NCI-H1694 (cell line): ENCODE measurements around the gene PHF13.
A peak's percentile ranks its signal among the peaks of the same experiment; 100 is the strongest.
"Not testable (repeated sequence)": the region's sequence is repeated elsewhere in the genome, so short reads cannot be mapped to it uniquely, and the experiment has no call there.

ENCODE experiments used
- DNase-seq: peaks from one replicate; lab custom pipeline; 2025; lab: John Stamatoyannopoulos, UW

Gene PHF13

DNA sequence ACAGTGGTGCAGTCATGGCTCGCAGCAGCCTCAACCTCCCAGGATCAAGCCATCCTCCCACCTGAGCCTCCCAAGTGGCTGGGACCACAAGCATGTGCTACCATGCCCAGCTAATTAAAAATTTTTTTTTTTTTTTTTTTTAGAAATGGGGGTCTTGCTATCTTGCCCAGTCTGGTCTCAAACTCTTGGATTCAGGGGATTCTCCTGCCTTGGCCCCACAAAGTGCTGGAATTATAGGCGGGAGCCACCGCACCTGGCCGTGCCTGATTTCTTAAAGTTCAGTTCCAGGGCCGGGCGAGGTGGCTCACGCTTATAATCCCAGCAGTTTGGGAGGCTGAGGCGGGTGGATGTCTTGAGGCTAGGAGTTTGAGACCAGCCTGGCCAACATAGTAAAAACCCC lies 17.5 kb downstream of the PHF13 start:
- no peak for DNase-seq

DNA sequence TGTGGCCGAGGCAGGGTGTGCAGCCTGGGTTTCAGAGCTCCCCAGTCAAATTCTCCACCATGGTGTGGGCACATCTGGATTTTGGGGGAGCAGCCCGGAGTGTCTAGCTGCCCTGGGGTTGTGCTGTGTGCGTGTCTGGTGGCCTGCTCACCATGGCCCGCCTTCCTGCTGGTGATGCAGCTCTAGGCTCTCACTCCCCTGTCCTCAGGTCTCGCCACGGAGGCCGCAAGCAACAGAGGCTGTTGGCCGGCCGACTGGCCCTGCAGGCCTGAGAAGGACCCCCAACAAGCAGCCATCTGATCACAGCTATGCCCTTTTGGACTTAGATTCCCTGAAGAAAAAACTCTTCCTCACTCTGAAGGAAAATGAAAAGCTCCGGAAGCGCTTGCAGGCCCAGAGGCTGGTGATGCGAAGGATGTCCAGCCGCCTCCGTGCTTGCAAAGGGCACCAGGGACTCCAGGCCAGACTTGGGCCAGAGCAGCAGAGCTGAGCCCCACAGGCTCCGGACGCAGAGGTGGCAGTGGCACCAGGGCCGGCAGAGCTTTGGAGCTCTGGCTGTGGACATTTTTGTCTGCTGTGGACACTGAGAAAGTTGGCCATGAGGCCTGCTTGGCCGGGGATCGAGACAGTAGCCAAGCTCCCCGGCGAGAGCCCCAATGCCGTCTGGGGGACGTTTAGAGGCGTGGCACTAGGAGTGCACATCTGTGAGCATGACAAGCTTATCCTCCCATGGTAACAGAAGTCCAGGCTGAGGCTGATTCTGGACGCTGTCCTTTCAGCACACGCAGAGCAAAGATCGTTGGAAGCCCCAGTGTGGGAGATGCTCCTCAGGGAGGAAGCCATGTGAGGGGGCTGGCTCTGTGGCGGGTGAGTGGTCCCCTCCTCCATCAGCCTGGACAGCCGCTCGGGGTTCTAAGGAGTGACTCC lies 19.3 kb downstream of the PHF13 start:
- DNase-seq, result no peak

DNA sequence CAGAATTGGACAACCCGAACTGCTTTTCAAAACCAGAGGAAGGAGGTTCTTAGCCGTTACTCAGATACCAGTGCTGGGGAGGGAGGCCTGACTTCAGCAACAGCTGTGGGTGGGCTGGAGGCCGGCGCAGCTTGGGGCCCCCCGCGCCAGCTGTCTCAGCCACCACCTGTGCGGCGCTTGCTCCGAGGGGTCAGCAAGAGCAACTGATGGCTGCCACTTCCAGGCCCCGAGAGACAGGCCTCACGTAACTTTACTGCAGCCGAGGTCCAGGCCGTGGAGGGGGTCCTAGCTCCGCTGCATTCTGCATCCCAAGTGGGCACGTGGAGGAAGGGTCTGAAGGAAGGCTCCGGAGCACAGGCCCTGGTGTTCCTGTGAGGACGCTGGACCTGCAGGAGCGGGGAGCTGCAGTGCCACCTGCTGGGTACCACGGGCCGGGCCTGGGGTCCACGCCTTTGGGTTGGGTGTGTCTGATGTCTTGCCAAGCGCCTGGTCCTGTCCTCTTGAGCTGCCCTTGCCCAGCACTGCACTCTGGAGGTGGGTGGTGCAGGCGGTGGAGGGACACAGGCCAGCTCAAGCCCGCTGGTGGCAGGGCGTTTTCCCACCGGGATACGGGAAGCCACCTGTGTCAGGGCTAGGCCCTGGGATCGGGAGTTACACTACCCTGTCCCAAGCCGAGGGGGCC lies 21.0 kb downstream of the PHF13 start:
- DNase-seq, result peak; percentile 3

DNA sequence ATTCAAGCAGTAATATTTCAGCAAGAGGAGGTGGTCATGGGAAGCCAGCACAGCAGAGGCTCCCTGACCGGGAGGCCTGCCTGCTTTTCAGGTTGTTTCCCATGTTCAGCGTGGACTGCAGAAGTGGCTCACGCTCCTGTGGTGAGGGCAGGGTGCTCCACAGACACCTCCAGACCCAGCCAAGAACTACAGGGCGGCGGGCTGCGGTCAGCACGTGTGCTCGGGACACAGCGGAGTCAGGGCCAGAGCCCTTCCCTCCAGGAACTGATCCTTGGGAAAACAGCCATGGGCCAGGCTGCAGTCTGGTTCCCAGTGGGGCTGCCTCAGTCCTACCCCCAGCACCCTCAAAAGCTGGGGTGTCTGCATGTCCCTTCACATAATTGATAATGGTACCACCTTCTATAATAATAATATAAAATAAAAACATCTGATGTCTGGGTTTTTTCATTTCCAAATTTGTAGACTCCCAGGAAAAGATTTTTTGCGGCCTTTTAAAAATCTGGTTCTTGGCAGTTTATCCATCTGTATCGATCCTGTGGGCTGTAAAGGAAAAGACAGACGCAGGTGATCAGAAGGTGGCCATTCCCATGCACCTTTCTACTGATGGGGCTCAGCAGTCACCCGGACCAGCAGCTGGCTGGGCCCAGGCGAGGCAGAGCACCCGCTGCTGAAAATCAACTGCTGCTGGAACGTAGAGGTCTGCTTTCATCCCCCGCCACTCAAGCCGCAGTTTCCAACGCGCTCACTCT lies 21.8 kb downstream of the PHF13 start:
- no peak for DNase-seq

DNA sequence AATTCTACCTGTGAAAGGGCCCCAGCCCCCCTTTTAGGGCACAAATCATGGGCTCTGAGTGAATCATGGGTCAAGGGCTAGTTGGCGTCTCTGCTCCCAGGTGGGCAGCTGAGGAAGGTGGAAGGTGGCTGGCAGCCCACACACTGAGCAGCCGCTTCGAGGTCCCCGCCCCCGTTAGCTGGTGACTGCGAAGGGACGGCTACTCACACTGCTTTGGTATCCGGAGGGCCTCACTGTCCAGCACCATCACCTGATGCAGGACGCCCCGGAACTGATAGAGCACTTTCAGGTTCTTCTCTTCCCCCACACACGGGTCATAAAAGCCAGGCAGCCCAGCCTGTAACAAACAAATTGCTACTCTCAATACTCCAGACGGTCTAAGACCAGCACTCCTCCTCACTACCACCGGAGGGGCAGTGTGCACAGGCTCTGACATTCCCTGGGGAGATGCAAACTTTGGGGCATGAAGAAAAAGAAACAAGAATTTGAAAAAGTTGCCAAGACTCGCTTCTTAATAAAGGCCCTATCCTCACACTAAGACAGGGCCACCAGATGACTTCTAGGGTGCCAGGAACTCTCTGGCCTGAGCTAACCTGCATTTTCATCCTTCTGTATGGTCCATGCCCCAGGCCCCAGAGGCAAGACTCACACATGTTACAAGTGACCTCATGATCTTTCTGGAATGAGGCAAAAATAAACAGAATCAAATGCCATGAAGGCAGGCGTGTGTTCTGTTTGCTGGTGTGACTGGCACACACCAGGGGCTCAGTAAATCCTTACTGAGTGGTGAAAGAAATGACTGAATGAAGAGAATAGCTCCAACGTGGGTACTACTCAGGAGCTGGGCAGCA lies 22.6 kb downstream of the PHF13 start:
- no peak for DNase-seq

DNA sequence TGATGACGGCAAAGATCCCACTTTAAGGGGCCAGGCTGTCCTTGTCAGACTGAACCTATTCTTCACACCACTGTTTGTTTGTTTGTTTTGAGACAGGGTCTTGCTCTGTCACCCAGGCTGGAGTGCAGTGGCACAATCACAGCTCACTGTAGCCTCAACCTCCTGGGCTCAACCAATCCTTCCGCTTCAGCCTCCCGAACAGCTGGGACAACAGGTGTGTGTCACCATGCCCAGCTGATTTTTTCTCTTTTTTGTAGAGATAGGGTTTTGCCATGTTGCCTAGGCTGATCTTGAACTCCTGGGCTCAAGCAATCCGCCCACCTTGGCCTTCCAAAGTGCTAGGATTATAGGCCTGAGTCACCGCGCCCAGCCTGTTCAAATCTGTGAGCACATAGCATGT lies 23.2 kb downstream of the PHF13 start:
- DNase-seq, result not testable (repeated sequence)

DNA sequence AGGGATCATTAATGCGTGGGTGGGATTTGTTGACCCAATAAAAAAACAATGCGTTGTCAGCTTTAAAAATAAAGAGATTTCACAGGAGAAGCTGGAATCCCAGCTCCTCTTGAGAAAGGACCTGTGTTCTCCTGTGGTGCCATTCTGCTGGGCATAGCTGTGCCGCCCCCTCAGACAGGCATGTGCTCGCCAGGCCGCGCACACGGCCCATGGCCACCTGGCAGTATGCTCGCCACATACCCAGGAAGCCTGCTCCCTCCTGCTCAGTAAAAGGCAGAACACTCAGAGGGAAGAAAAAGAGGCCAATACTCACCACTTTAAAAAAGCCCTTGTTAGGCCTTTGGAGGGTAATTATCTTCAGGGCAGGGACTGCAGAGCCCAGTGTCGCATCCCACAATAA lies 24.2 kb downstream of the PHF13 start:
- no peak for DNase-seq

DNA sequence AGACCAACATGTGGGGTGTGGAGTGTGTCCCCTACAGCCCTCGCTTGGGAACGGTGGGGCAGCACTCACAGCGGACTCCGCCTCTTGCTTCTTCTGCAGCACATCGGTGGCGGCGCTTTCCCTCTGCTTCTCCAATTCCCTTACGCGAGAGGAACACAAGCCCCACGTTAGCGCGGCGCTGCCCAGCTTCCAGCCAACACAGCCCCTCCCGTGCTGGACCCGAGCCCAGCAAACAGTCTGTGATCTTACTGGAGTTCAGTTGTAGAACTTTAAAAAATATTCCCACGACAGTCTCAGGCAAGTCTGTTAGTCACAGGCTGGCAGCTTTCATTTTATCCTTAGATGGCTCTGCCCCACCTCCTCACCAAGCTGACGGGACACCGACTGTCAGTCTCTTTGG lies 24.7 kb downstream of the PHF13 start:
- DNase-seq, result no peak

DNA sequence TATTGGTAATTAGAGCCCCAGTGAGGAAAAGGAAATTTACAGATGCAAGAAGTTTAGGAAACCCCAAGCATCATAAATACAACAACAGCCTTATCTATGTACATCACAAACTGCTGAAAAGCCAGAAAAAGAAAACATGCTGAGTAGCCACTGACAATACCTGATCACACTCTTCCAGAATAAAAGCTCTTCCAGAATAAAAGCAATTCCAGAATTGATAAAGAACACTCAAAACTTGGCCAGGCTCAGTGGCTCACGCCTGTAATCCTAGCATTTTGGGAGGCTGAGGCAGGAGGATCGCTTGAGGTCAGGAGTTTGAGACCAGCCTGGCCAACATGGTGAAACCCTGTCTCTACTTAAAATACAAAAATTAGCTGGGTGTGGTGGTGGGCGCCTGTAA lies 27.3 kb downstream of the PHF13 start:
- not testable (repeated sequence) for DNase-seq

DNA sequence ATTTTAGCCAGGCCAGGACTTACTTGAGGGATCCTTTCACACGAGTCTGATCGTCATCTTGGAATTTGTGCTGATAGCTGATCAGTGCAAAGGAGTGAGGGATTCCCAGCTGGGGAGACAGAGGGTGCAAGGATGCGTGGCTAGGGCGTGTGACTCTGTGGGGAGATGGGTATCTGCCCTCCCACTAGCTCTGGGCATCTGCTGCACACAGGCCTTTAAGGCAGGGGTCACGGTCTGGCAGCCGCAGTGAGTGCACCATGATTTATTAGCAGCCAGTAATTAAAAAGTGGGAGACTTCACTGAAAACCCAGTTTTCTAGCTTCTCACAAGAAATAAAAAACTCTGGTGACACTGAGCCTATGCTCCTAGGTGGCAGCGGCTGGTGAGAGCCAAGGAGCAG lies 31.5 kb downstream of the PHF13 start:
- no peak for DNase-seq

DNA sequence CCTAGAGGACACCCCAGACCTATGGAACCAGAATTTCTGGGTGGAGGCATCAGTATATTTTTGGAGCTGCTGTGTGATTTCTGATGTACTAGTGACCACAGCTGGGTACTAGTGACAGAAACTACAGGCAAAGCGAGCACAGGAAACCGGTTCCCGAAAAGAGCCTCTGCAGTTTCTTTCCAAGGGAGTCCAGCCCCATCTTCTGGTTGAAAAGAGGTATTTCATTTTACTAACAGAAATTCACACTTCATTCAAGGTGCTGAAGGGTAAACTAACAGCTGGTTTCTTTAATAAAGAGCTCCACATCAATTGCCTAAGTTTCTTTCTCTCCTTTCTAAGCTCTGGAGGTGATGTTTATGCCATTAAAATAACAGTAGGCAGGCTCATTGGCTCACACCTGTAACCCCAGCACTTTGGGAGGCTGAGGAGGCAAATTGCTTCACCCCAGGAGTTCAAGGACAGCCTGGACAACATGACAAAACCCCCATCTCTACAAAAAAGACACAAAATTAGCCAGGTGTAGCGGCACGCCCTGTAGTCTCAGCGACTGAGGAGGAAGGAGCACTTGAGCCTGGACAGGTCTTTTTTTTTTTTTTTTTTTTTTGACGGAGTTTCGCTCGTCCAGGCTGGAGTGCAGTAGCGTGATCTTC lies 33.1 kb downstream of the PHF13 start:
- peak; percentile 41 for DNase-seq

DNA sequence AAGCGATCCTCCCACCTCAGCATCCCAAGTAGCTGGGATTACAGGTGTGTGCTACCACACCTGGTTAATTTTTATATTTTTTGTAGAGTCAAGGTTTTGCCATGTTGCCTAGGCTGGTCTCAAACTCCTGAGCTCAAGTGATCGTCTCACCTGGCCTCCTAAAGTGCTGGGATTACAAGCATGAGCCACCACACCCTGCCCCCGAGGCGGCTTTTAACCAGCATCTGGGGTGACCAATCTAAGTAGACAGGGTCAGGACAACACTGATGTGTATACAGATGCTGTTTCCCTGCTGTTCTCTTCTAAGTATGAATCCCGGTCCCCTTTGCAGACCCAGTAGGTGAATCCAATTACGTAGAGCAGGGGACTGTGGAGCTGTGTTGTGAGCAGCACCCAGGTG lies 35.0 kb downstream of the PHF13 start:
- DNase-seq, result no peak

DNA sequence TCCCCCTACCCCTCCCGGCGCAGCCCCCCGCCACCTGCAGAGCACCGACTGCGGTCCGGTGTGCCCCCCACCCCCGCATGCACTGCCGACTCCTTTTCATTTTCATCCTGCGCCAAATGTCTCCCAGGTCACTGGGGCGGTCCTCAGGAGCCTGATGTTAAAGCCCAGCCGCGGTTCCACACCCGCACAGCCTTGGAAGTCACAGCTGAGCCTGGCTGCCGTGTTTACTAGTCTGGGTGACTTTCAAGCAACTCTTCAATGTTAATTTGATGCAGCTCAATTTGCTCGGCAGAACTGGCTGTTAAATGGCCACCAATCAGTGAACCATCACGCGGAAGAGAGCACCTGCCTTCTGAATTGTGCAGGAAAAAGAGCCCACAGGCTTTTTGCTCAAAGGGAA lies 38.4 kb downstream of the PHF13 start:
- DNase-seq, result no peak

DNA sequence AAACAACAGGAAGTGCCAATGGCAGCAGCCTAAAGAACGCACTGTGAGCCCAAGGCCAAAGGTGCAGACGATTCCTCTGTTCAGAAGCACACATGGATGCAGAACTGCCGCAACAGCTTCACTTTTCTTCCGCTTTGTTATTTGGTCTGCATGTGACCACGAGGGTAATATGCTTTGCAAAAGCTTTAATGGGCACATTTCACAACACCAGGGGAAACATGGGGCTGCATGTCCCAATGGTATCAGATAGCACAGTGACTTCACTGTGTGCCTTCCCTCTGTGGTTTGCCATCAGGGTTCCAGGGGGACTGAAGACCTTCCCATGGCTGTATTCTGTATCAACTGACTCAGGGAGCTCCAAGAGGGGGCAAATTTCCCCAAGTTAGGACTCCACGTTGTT lies 39.5 kb downstream of the PHF13 start:
- no peak for DNase-seq

DNA sequence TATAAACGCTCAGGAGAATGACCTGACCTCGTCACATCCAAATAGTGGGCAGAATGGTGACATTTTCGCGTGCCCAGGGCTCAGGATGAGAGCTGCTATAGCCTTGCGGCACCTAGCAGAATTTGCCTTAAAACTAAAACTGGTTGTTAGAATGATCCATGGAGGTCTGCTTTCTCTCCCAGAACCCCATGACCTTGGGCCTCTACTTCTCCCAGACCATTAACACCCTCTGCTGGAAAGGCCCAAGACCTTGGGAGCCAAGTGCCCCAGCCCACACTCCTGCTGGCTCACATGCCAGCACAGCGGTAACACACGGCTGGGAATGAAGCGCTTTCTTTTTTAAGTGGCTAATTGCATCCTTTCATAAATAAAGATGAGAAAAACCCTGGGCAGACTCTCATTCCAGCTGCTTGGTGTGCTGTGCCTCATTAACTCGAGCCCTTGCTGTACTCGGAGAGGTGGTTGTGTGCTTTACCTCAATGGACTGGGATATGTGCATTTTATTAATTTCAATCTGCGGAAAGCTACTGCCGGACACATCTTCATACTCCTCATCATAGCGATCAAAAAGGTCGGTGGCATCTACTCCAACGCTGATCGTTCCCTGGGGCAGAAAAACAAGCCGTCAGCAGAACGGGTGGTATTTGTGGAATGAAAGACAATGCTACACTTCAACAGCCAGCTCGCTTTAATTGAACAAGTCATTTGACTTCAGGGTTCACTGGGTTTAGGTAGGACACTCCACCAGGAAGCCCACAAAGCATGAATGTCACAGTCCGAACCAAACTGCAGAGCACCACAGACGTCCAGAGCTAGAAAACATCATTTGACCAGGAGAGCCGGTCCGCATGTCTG lies 40.1 kb downstream of the PHF13 start:
- no peak for DNase-seq

DNA sequence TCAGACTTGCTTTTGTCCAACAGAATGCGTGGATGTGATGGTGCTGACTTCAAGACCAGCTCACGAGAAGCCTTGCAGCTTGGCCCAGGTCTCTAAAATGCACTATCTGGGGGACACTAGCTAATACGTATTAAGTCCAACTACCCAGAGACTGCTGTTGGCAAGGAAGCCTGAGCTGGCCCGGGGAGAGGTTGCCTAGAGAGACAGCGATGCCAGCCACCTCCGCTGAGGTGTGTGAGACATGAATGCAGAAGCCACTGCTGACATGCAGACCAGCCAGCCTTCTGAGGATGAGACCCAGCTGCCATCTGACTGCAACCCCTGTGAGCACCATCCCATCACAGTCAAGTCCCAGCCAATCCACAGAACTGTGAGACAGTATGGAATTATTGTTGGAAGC lies 43.6 kb downstream of the PHF13 start:
- no peak for DNase-seq

DNA sequence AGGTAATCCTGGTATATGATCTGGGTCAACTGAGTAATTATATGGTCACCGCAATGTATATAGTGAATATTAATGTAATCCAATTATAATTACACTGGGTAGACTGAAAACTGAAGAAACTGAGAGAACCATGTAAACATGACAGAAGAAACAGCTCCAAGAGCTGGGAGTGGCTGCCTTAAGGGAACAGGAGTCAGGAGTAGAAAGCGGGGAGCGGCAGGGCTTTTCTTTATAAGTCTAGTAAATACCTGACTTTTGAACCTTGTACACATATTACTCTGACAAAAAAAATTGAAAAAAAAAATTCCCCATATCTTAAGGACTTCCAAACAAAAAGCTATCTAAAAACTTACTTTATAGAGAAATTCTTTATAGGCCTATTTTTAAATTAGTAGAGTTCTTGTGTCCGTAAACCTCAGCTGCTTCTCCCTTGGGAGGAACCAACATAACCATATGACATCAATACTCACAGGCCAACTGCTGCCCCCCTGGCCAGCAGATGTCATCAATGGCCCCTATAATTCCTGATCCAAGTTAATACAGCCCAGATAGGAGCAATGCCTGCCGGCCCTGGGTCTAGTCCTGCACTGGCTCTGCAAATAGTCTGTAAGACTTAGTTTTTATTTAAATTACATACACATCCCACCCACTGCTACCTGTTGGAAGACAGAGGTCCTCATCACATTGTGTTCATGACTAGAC lies 45.0 kb downstream of the PHF13 start:
- DNase-seq, result no peak

DNA sequence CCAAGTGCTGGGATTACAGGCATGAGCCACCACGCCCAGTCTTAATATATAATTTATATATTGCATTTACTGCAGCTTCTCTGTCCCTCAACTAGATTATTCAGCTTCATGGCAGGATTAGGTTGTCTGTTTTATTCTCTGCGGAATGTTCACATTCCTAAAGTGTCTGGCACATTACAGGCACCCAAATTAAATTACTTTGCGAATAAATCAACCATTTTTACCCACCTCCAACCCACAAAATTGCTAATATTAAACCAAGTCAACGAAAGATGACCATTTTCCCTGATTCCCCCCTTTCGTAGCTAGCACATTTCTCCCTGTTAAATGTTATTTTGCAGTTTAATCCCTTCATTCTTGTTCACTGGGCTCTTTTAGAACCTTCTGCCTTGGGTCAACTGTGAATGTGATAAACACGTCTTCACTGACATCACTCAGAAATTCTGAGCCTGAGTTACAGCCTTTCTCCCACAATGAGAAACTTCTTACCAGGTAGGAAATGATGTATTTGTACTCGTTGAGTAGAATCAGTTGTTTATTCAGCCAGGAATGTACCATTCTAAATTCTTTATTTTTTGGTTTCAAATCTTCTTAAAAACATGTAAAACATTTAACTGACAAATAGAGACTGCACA lies 47.0 kb downstream of the PHF13 start:
- no peak for DNase-seq

DNA sequence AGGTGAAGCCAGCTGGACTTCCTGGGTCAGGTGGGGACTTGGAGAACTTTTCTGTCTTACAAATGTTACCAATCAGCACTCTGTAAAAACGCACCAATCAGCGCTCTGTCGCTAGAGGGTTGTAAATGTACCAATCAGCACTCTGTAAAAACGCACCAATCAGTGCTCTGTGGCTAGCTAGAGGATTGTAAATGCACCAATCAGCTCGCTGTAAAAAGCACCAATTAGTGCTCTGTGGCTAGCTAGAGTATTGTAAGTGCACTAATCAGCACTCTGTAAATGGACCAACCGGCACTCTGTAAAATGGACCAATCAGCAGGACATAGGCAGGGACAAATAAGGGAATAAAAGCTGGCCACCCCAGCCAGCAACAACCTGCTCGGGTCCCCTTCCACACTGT lies 48.9 kb downstream of the PHF13 start:
- DNase-seq, result not testable (repeated sequence)
